ENCODE results near the gene EYA2.
A peak's percentile ranks its signal among the peaks of the same experiment; 100 is the strongest.

EYA2 gene

GRCh38 chr20:47043086-47043485 is 148.4 kb downstream of the EYA2 start:
- DNase-seq, result no peak

GRCh38 chr20:47044938-47045337 is 150.3 kb downstream of the EYA2 start:
- DNase-seq, result no peak

- no peak for DNase-seq
Measured at GRCh38 chr20:47048054-47048453, 153.4 kb downstream of the EYA2 start.

- DNase-seq, result no peak
Measured at GRCh38 chr20:47049771-47050170, 155.1 kb downstream of the EYA2 start.

GRCh38 chr20:47050996-47051395 is 156.4 kb downstream of the EYA2 start:
- DNase-seq, result no peak

GRCh38 chr20:47051936-47052526 is 157.4 kb downstream of the EYA2 start:
- DNase-seq, result no peak

- no peak for DNase-seq
Measured at GRCh38 chr20:47054506-47054905, 159.9 kb downstream of the EYA2 start.

GRCh38 chr20:47054945-47055344 is 160.3 kb downstream of the EYA2 start:
- DNase-seq, result no peak

GRCh38 chr20:47055699-47056369 is 161.2 kb downstream of the EYA2 start:
- DNase-seq, result no peak

- DNase-seq, result no peak
Measured at GRCh38 chr20:47057661-47058060, 163.0 kb downstream of the EYA2 start.

GRCh38 chr20:47058236-47058635 is 163.6 kb downstream of the EYA2 start:
- DNase-seq, result no peak

GRCh38 chr20:47059536-47059935 is 164.9 kb downstream of the EYA2 start:
- DNase-seq, result no peak

- DNase-seq, result no peak
Measured at GRCh38 chr20:47061549-47061948, 166.9 kb downstream of the EYA2 start.

GRCh38 chr20:47062226-47062890 is 167.7 kb downstream of the EYA2 start:
- no peak for DNase-seq

GRCh38 chr20:47063407-47063806 is 168.8 kb downstream of the EYA2 start:
- no peak for DNase-seq

GRCh38 chr20:47063808-47064207 is 169.2 kb downstream of the EYA2 start:
- no peak for DNase-seq

- DNase-seq, result no peak
Measured at GRCh38 chr20:47066484-47067270, 172.0 kb downstream of the EYA2 start.

- DNase-seq, result peak in 1 of 2 experiments; percentile 8
Measured at GRCh38 chr20:47067776-47068175, 173.1 kb downstream of the EYA2 start.

GRCh38 chr20:47070176-47070575 is 175.5 kb downstream of the EYA2 start:
- DNase-seq, result no peak

- no peak for DNase-seq
Measured at GRCh38 chr20:47071646-47072185, 177.1 kb downstream of the EYA2 start.

GRCh38 chr20:47073766-47074475 is 179.3 kb downstream of the EYA2 start:
- DNase-seq, result no peak

- DNase-seq, result no peak
Measured at GRCh38 chr20:47075263-47075662, 180.6 kb downstream of the EYA2 start.

- DNase-seq, result no peak
Measured at GRCh38 chr20:47079047-47079446, 184.4 kb downstream of the EYA2 start.

Measured in SW 1271 (cell line).